Peyer's patch (tissue), 4 donors: ENCODE data around the gene MRPL12.

Experiments
- POLR2A ChIP-seq, 2 donors: fragments of 450-650 bp; IDR thresholded peaks; one replicate each; pipeline ENCODE4 v1.5.1; 2017; ENCODE audit warnings: antibody characterized with exemption in 2 of 2, mild to moderate bottlenecking in 2 of 2, moderate library complexity in 2 of 2
- TF ChIP-seq, protein P1 (sequence below), 6 experiments: fragments of 450-650 bp in 4 of 6; fragments of 200-600 bp in 2 of 6; sonication (generic) in 1 of 6; IDR thresholded peaks; one replicate each; pipeline ENCODE4 v1.5.1; 2017 to 2019; ENCODE audit warnings: antibody characterized with exemption in 6 of 6, mild to moderate bottlenecking in 3 of 6, moderate library complexity in 1 of 6

DNA sequence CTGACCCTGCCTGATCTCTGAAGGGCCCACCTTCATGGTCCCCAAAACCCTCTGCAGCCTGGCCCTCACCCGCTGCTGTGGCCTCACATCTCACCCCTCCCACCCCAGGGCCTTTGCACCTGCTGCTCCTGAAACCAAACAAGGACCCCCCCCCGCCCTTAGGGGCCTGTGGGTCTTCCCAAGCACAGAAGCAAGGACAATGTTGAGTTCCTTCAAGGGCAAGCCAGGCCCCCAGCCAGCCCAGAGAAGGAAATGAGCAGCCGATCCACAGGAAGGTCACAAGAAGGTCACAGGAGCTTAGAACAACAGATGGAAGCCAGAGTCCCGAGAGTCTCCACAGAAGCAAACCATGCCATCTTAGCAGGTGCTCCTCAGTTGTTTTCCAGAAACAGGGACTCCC, 46.3 kb upstream of the MRPL12 start:
- TF ChIP-seq POLR2A (IDR thresholded peaks at IDR 0.05) = no peak
- TF ChIP-seq, protein P1, sequence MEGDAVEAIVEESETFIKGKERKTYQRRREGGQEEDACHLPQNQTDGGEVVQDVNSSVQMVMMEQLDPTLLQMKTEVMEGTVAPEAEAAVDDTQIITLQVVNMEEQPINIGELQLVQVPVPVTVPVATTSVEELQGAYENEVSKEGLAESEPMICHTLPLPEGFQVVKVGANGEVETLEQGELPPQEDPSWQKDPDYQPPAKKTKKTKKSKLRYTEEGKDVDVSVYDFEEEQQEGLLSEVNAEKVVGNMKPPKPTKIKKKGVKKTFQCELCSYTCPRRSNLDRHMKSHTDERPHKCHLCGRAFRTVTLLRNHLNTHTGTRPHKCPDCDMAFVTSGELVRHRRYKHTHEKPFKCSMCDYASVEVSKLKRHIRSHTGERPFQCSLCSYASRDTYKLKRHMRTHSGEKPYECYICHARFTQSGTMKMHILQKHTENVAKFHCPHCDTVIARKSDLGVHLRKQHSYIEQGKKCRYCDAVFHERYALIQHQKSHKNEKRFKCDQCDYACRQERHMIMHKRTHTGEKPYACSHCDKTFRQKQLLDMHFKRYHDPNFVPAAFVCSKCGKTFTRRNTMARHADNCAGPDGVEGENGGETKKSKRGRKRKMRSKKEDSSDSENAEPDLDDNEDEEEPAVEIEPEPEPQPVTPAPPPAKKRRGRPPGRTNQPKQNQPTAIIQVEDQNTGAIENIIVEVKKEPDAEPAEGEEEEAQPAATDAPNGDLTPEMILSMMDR (IDR thresholded peaks at IDR 0.05) = no peak
